ENCODE results near the gene ATP11C.
"Not testable (repeated sequence)": the region's sequence is repeated elsewhere in the genome, so short reads cannot be mapped to it uniquely, and the experiment has no call there.

The ATP11C gene

GRCh38 chrX:139924069-139924695 is 8.7 kb downstream of the ATP11C start:
- DNase-seq (ENCODE audit: low spot score), result no peak

- DNase-seq (ENCODE audit: low spot score), result not testable (repeated sequence)
Observed at GRCh38 chrX:139921142-139921541, 11.7 kb downstream of the ATP11C start.

- DNase-seq (ENCODE audit: low spot score), result no peak
Observed at GRCh38 chrX:139920316-139920715, 12.5 kb downstream of the ATP11C start.

GRCh38 chrX:139914421-139914820 is 18.4 kb downstream of the ATP11C start:
- no peak for DNase-seq (ENCODE audit: low spot score)

- no peak for DNase-seq (ENCODE audit: low spot score)
Observed at GRCh38 chrX:139909712-139910111, 23.1 kb downstream of the ATP11C start.

GRCh38 chrX:139907078-139907477 is 25.8 kb downstream of the ATP11C start:
- no peak for DNase-seq (ENCODE audit: low spot score)

GRCh38 chrX:139905743-139906142 is 27.1 kb downstream of the ATP11C start:
- DNase-seq (ENCODE audit: low spot score), result no peak

GRCh38 chrX:139905051-139905450 is 27.8 kb downstream of the ATP11C start:
- DNase-seq (ENCODE audit: low spot score), result no peak

- no peak for DNase-seq (ENCODE audit: low spot score)
Observed at GRCh38 chrX:139903210-139903609, 29.6 kb downstream of the ATP11C start.

GRCh38 chrX:139902559-139902958 is 30.3 kb downstream of the ATP11C start:
- no peak for DNase-seq (ENCODE audit: low spot score)

- DNase-seq (ENCODE audit: low spot score), result no peak
Observed at GRCh38 chrX:139898334-139898733, 34.5 kb downstream of the ATP11C start.

GRCh38 chrX:139892512-139892911 is 40.3 kb downstream of the ATP11C start:
- DNase-seq (ENCODE audit: low spot score), result no peak

GRCh38 chrX:139890991-139891700 is 41.7 kb downstream of the ATP11C start:
- no peak for DNase-seq (ENCODE audit: low spot score)

- no peak for DNase-seq (ENCODE audit: low spot score)
Observed at GRCh38 chrX:139889760-139890159, 43.1 kb downstream of the ATP11C start.

GRCh38 chrX:139883984-139884383 is 48.9 kb downstream of the ATP11C start:
- DNase-seq (ENCODE audit: low spot score), result no peak

GRCh38 chrX:139882299-139882698 is 50.6 kb downstream of the ATP11C start:
- DNase-seq (ENCODE audit: low spot score), result no peak

- no peak for DNase-seq (ENCODE audit: low spot score)
Observed at GRCh38 chrX:139881572-139881971, 51.3 kb downstream of the ATP11C start.

GRCh38 chrX:139881130-139881529 is 51.7 kb downstream of the ATP11C start:
- DNase-seq (ENCODE audit: low spot score), result no peak

- DNase-seq (ENCODE audit: low spot score), result no peak
Observed at GRCh38 chrX:139877710-139878414, 55.0 kb downstream of the ATP11C start.

GRCh38 chrX:139875841-139876240 is 57.0 kb downstream of the ATP11C start:
- DNase-seq (ENCODE audit: low spot score), result no peak

- DNase-seq (ENCODE audit: low spot score), result no peak
Observed at GRCh38 chrX:139869796-139870195, 63.1 kb downstream of the ATP11C start.

GRCh38 chrX:139864640-139865039 is 68.2 kb downstream of the ATP11C start:
- no peak for DNase-seq (ENCODE audit: low spot score)

- no peak for DNase-seq (ENCODE audit: low spot score)
Observed at GRCh38 chrX:139862208-139862607, 70.6 kb downstream of the ATP11C start.

All from cerebellar cortex (tissue), 1 donor.